NCI-H526 treated with DMSO at 0.1 percent for 48 hours (cell line): ENCODE data around the gene LIPF.
"Not testable (repeated sequence)": the region's sequence is repeated elsewhere in the genome, so short reads cannot be mapped to it uniquely, and the experiment has no call there.

Source experiments
- DNase-seq: peaks from one replicate; lab custom pipeline; 2025; lab: John Stamatoyannopoulos, UW

Gene LIPF

GRCh38 chr10:88676283-88677060 is 12.2 kb downstream of the LIPF start:
- DNase-seq = no peak

GRCh38 chr10:88680958-88681357 is 16.7 kb downstream of the LIPF start:
- DNase-seq = no peak

GRCh38 chr10:88682491-88682890 is 18.2 kb downstream of the LIPF start:
- DNase-seq = no peak

- peak; percentile 18 for DNase-seq
These were observed 23.7 kb downstream of the LIPF start for GRCh38 chr10:88687853-88688467.

GRCh38 chr10:88689366-88689765 is 25.1 kb downstream of the LIPF start:
- DNase-seq = no peak

- DNase-seq = no peak
These were observed 29.3 kb downstream of the LIPF start for GRCh38 chr10:88693392-88694020.

- peak; percentile 39 for DNase-seq
These were observed 38.8 kb downstream of the LIPF start for GRCh38 chr10:88702848-88703597.

GRCh38 chr10:88705958-88706357 is 41.7 kb downstream of the LIPF start, which contains the start of gene LIPK:
Gene LIPK (plus strand): TSS chr10:88706249. CDS start chr10:88724544, 18,295 bp downstream.
- DNase-seq = no peak

- no peak for DNase-seq
These were observed 43.4 kb downstream of the LIPF start for GRCh38 chr10:88707429-88708155.

GRCh38 chr10:88709361-88709760 is 45.1 kb downstream of the LIPF start:
- not testable (repeated sequence) for DNase-seq

GRCh38 chr10:88715517-88715916 is 51.3 kb downstream of the LIPF start:
- no peak for DNase-seq

- no peak for DNase-seq
These were observed 57.1 kb downstream of the LIPF start for GRCh38 chr10:88721392-88721791.

- DNase-seq = no peak
These were observed 61.6 kb downstream of the LIPF start for GRCh38 chr10:88725798-88726197.

GRCh38 chr10:88728107-88728763 is 64.0 kb downstream of the LIPF start:
- DNase-seq = no peak
